ENCODE results near the gene CAMK1D. TPM values are rescaled to one million over a fixed set of nuclear protein-coding genes. Genes with fewer than 3 reads are reported as not detected.

CAMK1D gene
- total RNA-seq, 2 donors from 2014 or later: 4.8 to 14.5 TPM

- no peak for DNase-seq (ENCODE audit: low spot score)
- Histone ChIP-seq H3K27me3 (replicated peaks; ENCODE audit: insufficient read depth) (no peaks in the 10 kb centered on the region), H3K9me3 (no peaks in the 10 kb centered on the region), H3K4me1 (replicated peaks) (no peaks in the 10 kb centered on the region), H3K36me3 (no peaks in the 10 kb centered on the region), H3K27ac (no peak overlapping the region), H3K4me3 (no peak overlapping the region)
- TF ChIP-seq, protein P1, sequence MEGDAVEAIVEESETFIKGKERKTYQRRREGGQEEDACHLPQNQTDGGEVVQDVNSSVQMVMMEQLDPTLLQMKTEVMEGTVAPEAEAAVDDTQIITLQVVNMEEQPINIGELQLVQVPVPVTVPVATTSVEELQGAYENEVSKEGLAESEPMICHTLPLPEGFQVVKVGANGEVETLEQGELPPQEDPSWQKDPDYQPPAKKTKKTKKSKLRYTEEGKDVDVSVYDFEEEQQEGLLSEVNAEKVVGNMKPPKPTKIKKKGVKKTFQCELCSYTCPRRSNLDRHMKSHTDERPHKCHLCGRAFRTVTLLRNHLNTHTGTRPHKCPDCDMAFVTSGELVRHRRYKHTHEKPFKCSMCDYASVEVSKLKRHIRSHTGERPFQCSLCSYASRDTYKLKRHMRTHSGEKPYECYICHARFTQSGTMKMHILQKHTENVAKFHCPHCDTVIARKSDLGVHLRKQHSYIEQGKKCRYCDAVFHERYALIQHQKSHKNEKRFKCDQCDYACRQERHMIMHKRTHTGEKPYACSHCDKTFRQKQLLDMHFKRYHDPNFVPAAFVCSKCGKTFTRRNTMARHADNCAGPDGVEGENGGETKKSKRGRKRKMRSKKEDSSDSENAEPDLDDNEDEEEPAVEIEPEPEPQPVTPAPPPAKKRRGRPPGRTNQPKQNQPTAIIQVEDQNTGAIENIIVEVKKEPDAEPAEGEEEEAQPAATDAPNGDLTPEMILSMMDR (IDR thresholded peaks at IDR 0.05): no peak
- no peak for TF ChIP-seq POLR2AphosphoS5 (IDR thresholded peaks at IDR 0.05)
- TF ChIP-seq POLR2A (IDR thresholded peaks at IDR 0.05): no peak
- intact Hi-C loops (cut with DNase I): no loop called here
- 82% methylated on average over 12 of the region's 12 CpGs for WGBS
These were observed 476.0 kb downstream of the CAMK1D start for GRCh38 chr10:12825260-12825849.

DNA sequence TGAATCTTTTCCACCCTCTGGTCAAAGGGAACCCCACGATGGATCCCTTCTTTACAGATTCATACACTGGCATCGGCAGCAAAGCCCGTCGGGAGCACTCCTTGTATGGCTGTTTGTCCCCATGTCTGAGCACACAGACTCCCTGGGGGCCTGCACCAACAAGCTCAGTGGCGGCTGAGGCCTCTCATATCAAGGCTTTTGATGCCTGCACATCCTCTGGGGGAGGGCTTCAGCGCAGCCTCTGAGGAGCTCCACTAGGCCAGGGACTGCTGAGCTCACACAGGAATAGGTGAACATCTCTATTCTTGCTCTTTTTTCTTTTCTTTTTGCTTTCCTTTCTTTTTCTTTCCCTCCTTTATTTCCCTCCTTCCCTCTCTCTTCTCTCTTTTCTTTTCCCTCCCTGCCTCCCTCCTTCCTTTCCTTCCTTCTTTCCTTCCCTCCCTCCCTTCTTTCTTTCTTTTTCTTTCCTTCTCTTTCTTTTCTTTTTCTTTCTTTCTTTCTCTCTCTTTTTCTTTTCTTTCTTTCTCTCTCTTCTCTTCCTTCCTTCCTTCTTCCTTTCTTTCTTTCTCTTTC lies 477.5 kb downstream of the CAMK1D start:
- H3K27me3 ChIP-seq (replicated peaks; ENCODE audit: insufficient read depth): no peaks in the 10 kb centered on the region
- TF ChIP-seq, protein P1 (IDR thresholded peaks at IDR 0.05): no peak
- TF ChIP-seq POLR2A (IDR thresholded peaks at IDR 0.05) (no peak), POLR2AphosphoS5 (IDR thresholded peaks at IDR 0.05) (no peak)
- no peak overlapping the region for H3K27ac ChIP-seq
- H3K4me3 ChIP-seq: no peak overlapping the region
- WGBS: 59% methylated on average over 6 of the region's 6 CpGs
- no peak for DNase-seq (ENCODE audit: low spot score)
- intact Hi-C loops (cut with DNase I): no loop called here
- H3K4me1 ChIP-seq (replicated peaks): no peaks in the 10 kb centered on the region
- H3K9me3 ChIP-seq: no peaks in the 10 kb centered on the region
- H3K36me3 ChIP-seq: no peaks in the 10 kb centered on the region

DNA sequence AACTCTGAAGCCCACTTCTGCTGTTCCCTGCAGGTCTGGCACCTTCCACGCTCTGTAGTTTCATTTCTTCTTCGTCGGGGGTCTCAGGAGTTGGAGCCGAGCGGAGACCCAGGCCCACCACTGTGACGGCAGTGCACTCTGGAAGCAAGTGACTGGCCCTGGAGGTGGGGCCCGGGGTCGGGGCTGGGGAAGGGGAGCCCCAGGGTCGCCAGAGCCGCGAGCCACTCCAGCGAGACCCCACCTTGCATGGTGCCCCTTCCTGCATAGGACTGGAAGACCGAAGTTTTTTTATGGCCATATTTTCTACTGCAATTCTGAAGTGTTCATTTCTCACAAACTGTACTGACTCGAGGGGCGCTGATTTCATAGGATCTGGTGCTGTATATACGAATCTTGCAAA lies 479.4 kb downstream of the CAMK1D start:
- TF ChIP-seq, protein P1 (IDR thresholded peaks at IDR 0.05): no peak
- no peak for TF ChIP-seq POLR2A (IDR thresholded peaks at IDR 0.05)
- TF ChIP-seq POLR2AphosphoS5 (IDR thresholded peaks at IDR 0.05): no peak
- no peak for DNase-seq (ENCODE audit: low spot score)
- 96% methylated on average over 16 of the region's 16 CpGs for WGBS
- Histone ChIP-seq H3K36me3 (no peaks in the 10 kb centered on the region), H3K4me1 (replicated peaks) (no peaks in the 10 kb centered on the region), H3K9me3 (no peaks in the 10 kb centered on the region), H3K27me3 (replicated peaks; ENCODE audit: insufficient read depth) (no peaks in the 10 kb centered on the region), H3K27ac (no peak overlapping the region), H3K4me3 (no peak overlapping the region)
- intact Hi-C loops (cut with DNase I): no loop called here

DNA sequence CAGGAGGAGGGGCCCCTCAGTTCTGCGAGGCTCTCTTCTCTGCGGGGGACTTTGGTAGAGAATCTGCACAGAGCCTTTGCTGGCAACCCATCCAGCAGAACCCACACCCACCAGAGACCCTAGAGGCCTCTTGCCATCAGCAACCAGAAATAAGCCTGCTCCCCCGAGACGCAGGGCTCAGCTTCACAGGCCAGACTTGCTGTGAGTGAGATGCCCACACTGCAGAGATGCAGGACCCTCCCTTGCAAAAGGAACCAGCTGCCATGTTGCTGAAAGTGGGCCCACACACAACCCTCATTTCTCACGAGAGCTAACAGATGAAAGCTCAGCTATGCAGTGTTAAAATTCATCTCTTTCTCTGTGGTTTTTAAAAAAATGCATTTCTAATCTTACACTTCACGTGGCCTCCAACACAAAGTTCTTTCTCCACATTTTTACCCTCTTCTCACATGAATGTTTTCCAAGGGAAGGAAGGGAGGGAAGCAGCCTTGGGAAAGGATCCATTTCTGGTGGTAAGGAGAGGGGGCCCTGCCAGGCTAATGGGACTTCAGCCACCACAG lies 480.6 kb downstream of the CAMK1D start:
- TF ChIP-seq POLR2AphosphoS5 (IDR thresholded peaks at IDR 0.05) (no peak), POLR2A (IDR thresholded peaks at IDR 0.05) (no peak)
- TF ChIP-seq, protein P1 (IDR thresholded peaks at IDR 0.05): no peak

GRCh38 chr10:12832096-12832495 lies 482.7 kb downstream of the CAMK1D start:
- H3K27me3 ChIP-seq (replicated peaks; ENCODE audit: insufficient read depth): no peaks in the 10 kb centered on the region
- H3K4me1 ChIP-seq (replicated peaks): no peaks in the 10 kb centered on the region
- no peak overlapping the region for H3K27ac ChIP-seq
- intact Hi-C loops (cut with DNase I): no loop called here
- WGBS: 92% methylated on average over 10 of the region's 10 CpGs
- no peaks in the 10 kb centered on the region for H3K36me3 ChIP-seq
- H3K4me3 ChIP-seq: no peak overlapping the region
- TF ChIP-seq, protein P1 (IDR thresholded peaks at IDR 0.05): no peak
- TF ChIP-seq POLR2AphosphoS5 (IDR thresholded peaks at IDR 0.05) (no peak), POLR2A (IDR thresholded peaks at IDR 0.05) (no peak)
- no peak for DNase-seq (ENCODE audit: low spot score)
- H3K9me3 ChIP-seq: no peaks in the 10 kb centered on the region

More for the DNA sequence above, 480.6 kb downstream of the CAMK1D start:
- H3K4me3 ChIP-seq: no peak overlapping the region
- no peaks in the 10 kb centered on the region for H3K27me3 ChIP-seq (replicated peaks; ENCODE audit: insufficient read depth)
- 88% methylated on average over 6 of the region's 6 CpGs for WGBS
- H3K36me3 ChIP-seq: no peaks in the 10 kb centered on the region
- intact Hi-C loops (cut with DNase I): no loop called here
- H3K4me1 ChIP-seq (replicated peaks): no peaks in the 10 kb centered on the region
- H3K9me3 ChIP-seq: no peaks in the 10 kb centered on the region
- no peak for DNase-seq (ENCODE audit: low spot score)
- no peak overlapping the region for H3K27ac ChIP-seq
